ENCODE measurements around the gene PRR35.

The PRR35 gene

GRCh38 chr16:516301-516700 lies 43.9 kb upstream of the PRR35 start:
- H3K36me3 ChIP-seq, result peaks cover 27 to 90% (median 46%) of the 10 kb centered on the region in 3 donors
- no peak for TF ChIP-seq CTCF (IDR thresholded peaks at IDR 0.05)
- H3K4me1 ChIP-seq, result no peaks in the 10 kb centered on the region
- H3K27me3 ChIP-seq, result no peaks in the 10 kb centered on the region
- DNase-seq, result no peak
- no peaks in the 10 kb centered on the region for H3K9me3 ChIP-seq
- no peak overlapping the region for H3K27ac ChIP-seq
- no peak overlapping the region for H3K4me3 ChIP-seq
- intact Hi-C loops (cut with DNase I; ENCODE audit: low total_unique reads), result no loop called here

GRCh38 chr16:518858-519257 lies 41.3 kb upstream of the PRR35 start:
- no peak for TF ChIP-seq CTCF (IDR thresholded peaks at IDR 0.05)
- no peaks in the 10 kb centered on the region for H3K27me3 ChIP-seq

GRCh38 chr16:519425-519824 lies 40.8 kb upstream of the PRR35 start:
- Histone ChIP-seq H3K27me3 (no peaks in the 10 kb centered on the region), H3K4me3 (no peak overlapping the region), H3K27ac (no peak overlapping the region), H3K4me1 (peaks cover 0 to 6% (median 0%) of the 10 kb centered on the region in 4 donors), H3K36me3 (peaks cover 27 to 69% (median 39%) of the 10 kb centered on the region in 3 donors), H3K9me3 (no peaks in the 10 kb centered on the region)
- TF ChIP-seq CTCF (IDR thresholded peaks at IDR 0.05), result no peak
- DNase-seq, result no peak
- intact Hi-C loops (cut with DNase I; ENCODE audit: low total_unique reads), result no loop called here

More at GRCh38 chr16:518858-519257, 41.3 kb upstream of the PRR35 start:
- no peak for DNase-seq
- Histone ChIP-seq H3K9me3 (no peaks in the 10 kb centered on the region), H3K27ac (no peak overlapping the region), H3K4me1 (peaks cover 0 to under 1% (median 0%) of the 10 kb centered on the region in 4 donors), H3K4me3 (no peak overlapping the region), H3K36me3 (peaks cover 27 to 74% (median 39%) of the 10 kb centered on the region in 3 donors)
- intact Hi-C loops (cut with DNase I; ENCODE audit: low total_unique reads), result no loop called here

- H3K36me3 ChIP-seq, result peaks cover 27 to 65% (median 39%) of the 10 kb centered on the region in 3 donors
- no peak for TF ChIP-seq CTCF (IDR thresholded peaks at IDR 0.05)
- H3K4me3 ChIP-seq, result no peak overlapping the region
- peaks cover 0 to 13% (median 3%) of the 10 kb centered on the region in 4 donors for H3K4me1 ChIP-seq
- no peaks in the 10 kb centered on the region for H3K9me3 ChIP-seq
- H3K27ac ChIP-seq, result no peak overlapping the region
- intact Hi-C loops (cut with DNase I; ENCODE audit: low total_unique reads), result no loop called here
- DNase-seq, result no peak
- H3K27me3 ChIP-seq, result no peaks in the 10 kb centered on the region
Observed at GRCh38 chr16:519841-520687, 40.1 kb upstream of the PRR35 start.

GRCh38 chr16:520847-521246 lies 39.3 kb upstream of the PRR35 start:
- no peak overlapping the region for H3K4me3 ChIP-seq
- no peak for TF ChIP-seq CTCF (IDR thresholded peaks at IDR 0.05)
- H3K36me3 ChIP-seq, result peaks cover 20 to 57% (median 33%) of the 10 kb centered on the region in 3 donors
- intact Hi-C loops (cut with DNase I; ENCODE audit: low total_unique reads), result no loop called here
- peaks cover 0 to 20% (median 10%) of the 10 kb centered on the region in 4 donors for H3K4me1 ChIP-seq
- no peak for DNase-seq
- H3K27ac ChIP-seq, result no peak overlapping the region
- no peaks in the 10 kb centered on the region for H3K9me3 ChIP-seq
- H3K27me3 ChIP-seq, result no peaks in the 10 kb centered on the region
